IPS DF 19.7 (cell line): Measurements from ENCODE around the gene MYO6.

Experiments
- DNase-seq: peaks from one replicate; pipeline ENCODE4 v3.0.0-alpha.2; 2013; ENCODE audit warnings: low read depth, low spot score

MYO6 gene

GRCh38 chr6:75766387-75766786 is 17.3 kb downstream of the MYO6 start:
- no peak for DNase-seq

- no peak for DNase-seq
Observed at GRCh38 chr6:75770844-75771243, 21.8 kb downstream of the MYO6 start.

- DNase-seq, result no peak
Observed at GRCh38 chr6:75775219-75775618, 26.2 kb downstream of the MYO6 start.

- no peak for DNase-seq
Observed at GRCh38 chr6:75776461-75776860, 27.4 kb downstream of the MYO6 start.

- no peak for DNase-seq
Observed at GRCh38 chr6:75778757-75779156, 29.7 kb downstream of the MYO6 start.

- DNase-seq, result no peak
Observed at GRCh38 chr6:75786152-75786551, 37.1 kb downstream of the MYO6 start.

- DNase-seq, result no peak
Observed at GRCh38 chr6:75788894-75789293, 39.9 kb downstream of the MYO6 start.

- no peak for DNase-seq
Observed at GRCh38 chr6:75791881-75792280, 42.8 kb downstream of the MYO6 start.

- no peak for DNase-seq
Observed at GRCh38 chr6:75794351-75794846, 45.4 kb downstream of the MYO6 start.

- DNase-seq, result no peak
Observed at GRCh38 chr6:75794954-75795739, 46.1 kb downstream of the MYO6 start.

- no peak for DNase-seq
Observed at GRCh38 chr6:75796723-75797122, 47.7 kb downstream of the MYO6 start.

- no peak for DNase-seq
Observed at GRCh38 chr6:75800133-75800532, 51.1 kb downstream of the MYO6 start.

GRCh38 chr6:75800708-75801505 is 51.9 kb downstream of the MYO6 start:
- no peak for DNase-seq

- DNase-seq, result no peak
Observed at GRCh38 chr6:75802366-75802765, 53.3 kb downstream of the MYO6 start.

- DNase-seq, result no peak
Observed at GRCh38 chr6:75808507-75808906, 59.5 kb downstream of the MYO6 start.

- no peak for DNase-seq
Observed at GRCh38 chr6:75812560-75812959, 63.5 kb downstream of the MYO6 start.

GRCh38 chr6:75813476-75814250 is 64.6 kb downstream of the MYO6 start:
- DNase-seq, result no peak

- no peak for DNase-seq
Observed at GRCh38 chr6:75815756-75816155, 66.7 kb downstream of the MYO6 start.

GRCh38 chr6:75818098-75818855 is 69.2 kb downstream of the MYO6 start:
- no peak for DNase-seq

- no peak for DNase-seq
Observed at GRCh38 chr6:75819776-75820487, 70.9 kb downstream of the MYO6 start.

GRCh38 chr6:75824160-75824559 is 75.1 kb downstream of the MYO6 start:
- no peak for DNase-seq
